GM23248 (cell line): Measurements from ENCODE around the gene CCDC66. TPM values are rescaled to one million over a fixed set of nuclear protein-coding genes. Genes with fewer than 3 reads are reported as not detected.

ENCODE experiments used
- DNase-seq: peaks from one replicate; pipeline ENCODE4 v3.0.0-alpha.2; 2015
- H2AFZ ChIP-seq: fragments of 200-600 bp; sonication (generic); 2 replicates; pipeline ENCODE4 v1.6.1; 2016; ENCODE audit warnings: antibody characterized with exemption
- H3F3A ChIP-seq: fragments of 200-600 bp; sonication (generic); 2 replicates; pipeline ENCODE4 v1.6.1; 2016; ENCODE audit warnings: mild to moderate bottlenecking, antibody characterized with exemption, mixed run types; ENCODE audit not compliant: insufficient read depth
- H3K27ac ChIP-seq: fragments of 200-600 bp; sonication (generic); 2 replicates; pipeline ENCODE4 v1.5.1; 2016; ENCODE audit warnings: mild to moderate bottlenecking
- H3K27me3 ChIP-seq: fragments of 200-600 bp; sonication (generic); replicated peaks from 2 replicates; pipeline ENCODE4 v1.6.1; 2016; ENCODE audit warnings: mild to moderate bottlenecking; ENCODE audit not compliant: insufficient read depth
- H3K36me3 ChIP-seq: fragments of 200-600 bp; sonication (generic); 2 replicates; pipeline ENCODE4 v1.6.1; 2016; ENCODE audit warnings: low read depth, mild to moderate bottlenecking
- H3K4me1 ChIP-seq: fragments of 200-600 bp; sonication (generic); 2 replicates; pipeline ENCODE4 v1.6.1; 2016; ENCODE audit warnings: mild to moderate bottlenecking; ENCODE audit not compliant: insufficient read depth
- H3K4me2 ChIP-seq: fragments of 200-600 bp; sonication (generic); one replicate; pipeline ENCODE4 v1.6.1; 2016; ENCODE audit warnings: mild to moderate bottlenecking; ENCODE audit not compliant: unreplicated experiment
- H3K4me3 ChIP-seq: fragments of 200-600 bp; sonication (generic); 2 replicates; pipeline ENCODE4 v1.5.1; 2016; ENCODE audit warnings: mild to moderate bottlenecking
- H3K79me2 ChIP-seq: fragments of 200-600 bp; sonication (generic); 2 replicates; pipeline ENCODE4 v1.6.1; 2016; ENCODE audit warnings: mild to moderate bottlenecking; ENCODE audit not compliant: insufficient read depth
- H3K9ac ChIP-seq: fragments of 200-600 bp; sonication (generic); 2 replicates; pipeline ENCODE4 v1.6.1; 2016; ENCODE audit warnings: mild to moderate bottlenecking
- H3K9me2 ChIP-seq: fragments of 200-600 bp; sonication (generic); 2 replicates; pipeline ENCODE4 v1.6.1; 2016; ENCODE audit warnings: mixed run types, mild to moderate bottlenecking, moderate library complexity; ENCODE audit not compliant: insufficient read depth
- H3K9me3 ChIP-seq: fragments of 200-600 bp; sonication (generic); one replicate; pipeline ENCODE4 v1.6.1; 2017; ENCODE audit warnings: low read depth
- H4K20me1 ChIP-seq: fragments of 200-600 bp; sonication (generic); 2 replicates; pipeline ENCODE4 v1.6.0; 2016; ENCODE audit not compliant: insufficient read depth
- EZH2 ChIP-seq: fragments of 200-600 bp; sonication (generic); IDR thresholded peaks from 2 replicates; pipeline ENCODE4 v1.6.1; 2018; ENCODE audit warnings: antibody characterized with exemption, mild to moderate bottlenecking; ENCODE audit not compliant: insufficient read depth, poor library complexity, severe bottlenecking
- EZH2phosphoT487 ChIP-seq: fragments of 200-600 bp; sonication (generic); IDR thresholded peaks from 2 replicates; pipeline ENCODE4 v1.6.1; 2018; ENCODE audit warnings: antibody characterized with exemption, moderate library complexity, mild to moderate bottlenecking, low read depth; ENCODE audit not compliant: insufficient read depth
- WGBS, 2 experiments: methylation state at CpG; one replicate each; pipeline ENCODE4 v1.1.6; 2015 to 2017; ENCODE audit warnings: low lambda C conversion rate in 2 of 2, low coverage in 1 of 2; ENCODE audit errors: missing lambda C conversion rate in 2 of 2; 5-methylcytosine and 5-hydroxymethylcytosine counted together
- in situ Hi-C: fragments of 300-500 bp; cut with MboI; formaldehyde crosslinking; loops from 2 replicates; pipeline ENCODE4 v1.15.0; 2020
- polyA plus RNA-seq: library from polyadenylated mRNA; unstranded; fragments of >200 nt; fragmentation: Nextera tagmentation; extraction: Ambion mirVana; gene quantifications from 2 replicates; pipeline ENCODE4 v1.2.1, GENCODE V29; 2016
- total RNA-seq: library from RNA; depleted of rRNA; stranded (reverse); fragments of >200 nt; shearing (Covaris generic); gene quantifications from 2 replicates; pipeline ENCODE4 v1.2.3, GENCODE V29; 2014

CCDC66 gene
- total and polyA plus RNA-seq, 2 experiments from 2014 or later: 8.2 to 12.0 TPM

DNA sequence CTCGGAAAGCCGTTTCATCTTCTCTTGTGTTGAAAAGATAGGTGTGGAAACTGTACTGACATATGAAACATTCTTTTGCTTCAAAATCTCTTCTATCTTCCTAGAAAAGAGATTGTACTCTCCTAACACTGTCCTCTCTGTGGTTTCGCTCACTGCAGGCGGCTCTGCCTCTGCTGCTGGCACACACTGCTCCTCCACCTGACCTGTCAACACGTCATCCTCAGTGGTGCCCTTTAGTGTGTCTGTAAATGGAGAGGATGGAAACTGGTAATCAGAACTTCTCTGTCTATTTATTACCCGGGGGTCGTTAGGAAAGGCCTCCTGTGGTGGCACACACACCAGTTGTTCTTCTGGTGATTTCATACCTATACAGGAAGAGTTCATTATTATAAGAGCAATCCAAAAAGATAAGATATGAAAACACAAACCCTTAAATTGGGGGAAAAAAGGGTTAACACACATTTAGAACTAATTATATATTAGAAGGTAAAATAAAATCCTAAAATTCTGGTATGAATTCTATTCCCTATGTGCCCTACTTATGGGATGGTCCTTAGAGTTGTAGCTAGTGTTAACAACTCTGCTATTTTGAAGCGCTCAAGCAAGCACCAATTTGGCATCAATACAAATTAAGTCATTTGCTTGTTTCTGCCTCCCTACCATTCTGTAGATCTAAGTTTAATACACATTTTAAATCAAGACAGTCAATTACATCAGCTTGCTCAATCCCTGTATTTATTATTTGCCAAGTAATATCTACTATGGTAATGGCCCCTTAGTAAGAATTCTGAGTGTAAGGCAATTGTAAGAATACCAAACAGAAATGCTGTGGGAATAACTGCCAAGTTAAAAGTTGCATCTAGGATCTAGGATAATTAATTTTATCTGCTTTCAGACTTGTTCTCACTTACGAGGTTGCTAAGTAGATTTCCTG lies 76.9 kb downstream of the CCDC66 start:
- 86 to 90% methylated on average over 9 of the region's 9 CpGs for WGBS, 2 experiments
- Histone ChIP-seq H3K4me1 (no peaks in the 10 kb centered on the region), H3F3A (no peaks in the 10 kb centered on the region), H2AFZ (no peak overlapping the region), H3K9ac (no peak overlapping the region), H3K4me2 (no peak overlapping the region), H3K27ac (no peak overlapping the region), H3K27me3 (no peaks in the 10 kb centered on the region), H4K20me1 (no peaks in the 10 kb centered on the region), H3K4me3 (no peak overlapping the region), H3K79me2 (no peaks in the 10 kb centered on the region), H3K36me3 (peaks cover 40% of the 10 kb centered on the region), H3K9me2 (no peaks in the 10 kb centered on the region), H3K9me3 (no peaks in the 10 kb centered on the region)
- in situ Hi-C loops: no loop called here
- no peak for TF ChIP-seq EZH2
- no peak for TF ChIP-seq EZH2phosphoT487
- DNase-seq: no peak

DNA sequence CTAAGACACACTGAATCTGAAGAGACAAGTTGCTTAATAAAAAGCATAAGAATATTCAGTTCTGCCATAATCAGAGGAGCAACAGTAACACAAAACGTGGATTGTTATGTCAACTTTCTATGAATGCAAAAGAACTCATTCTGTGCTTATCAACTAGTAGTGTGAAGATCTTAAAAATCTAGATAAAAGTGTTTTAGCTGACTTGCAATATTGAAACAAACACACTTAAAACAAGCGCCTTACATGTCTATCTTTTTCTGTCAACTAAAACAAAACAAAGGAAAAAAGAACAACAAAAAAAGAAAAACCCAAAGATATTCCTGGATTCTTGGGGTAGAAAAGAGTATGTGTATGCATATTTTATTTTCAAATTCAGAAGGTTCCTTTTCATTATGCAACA lies 88.4 kb downstream of the CCDC66 start:
- in situ Hi-C loops: no loop called here
- no peaks in the 10 kb centered on the region for H3K4me1 ChIP-seq
- H3K4me3 ChIP-seq: no peak overlapping the region
- H3K36me3 ChIP-seq: peaks cover 40% of the 10 kb centered on the region
- no peaks in the 10 kb centered on the region for H3K9me3 ChIP-seq
- H3K9me2 ChIP-seq: no peaks in the 10 kb centered on the region
- no peaks in the 10 kb centered on the region for H4K20me1 ChIP-seq
- no peaks in the 10 kb centered on the region for H3F3A ChIP-seq
- no peak for DNase-seq
- 97 to 98% methylated on average over 2 of the region's 2 CpGs for WGBS, 2 experiments
- H3K9ac ChIP-seq: no peak overlapping the region
- no peak overlapping the region for H3K4me2 ChIP-seq
- peaks cover 76% of the 10 kb centered on the region for H3K79me2 ChIP-seq
- no peaks in the 10 kb centered on the region for H3K27me3 ChIP-seq
- no peak for TF ChIP-seq EZH2phosphoT487
- TF ChIP-seq EZH2: no peak
- H2AFZ ChIP-seq: no peak overlapping the region
- H3K27ac ChIP-seq: no peak overlapping the region

DNA sequence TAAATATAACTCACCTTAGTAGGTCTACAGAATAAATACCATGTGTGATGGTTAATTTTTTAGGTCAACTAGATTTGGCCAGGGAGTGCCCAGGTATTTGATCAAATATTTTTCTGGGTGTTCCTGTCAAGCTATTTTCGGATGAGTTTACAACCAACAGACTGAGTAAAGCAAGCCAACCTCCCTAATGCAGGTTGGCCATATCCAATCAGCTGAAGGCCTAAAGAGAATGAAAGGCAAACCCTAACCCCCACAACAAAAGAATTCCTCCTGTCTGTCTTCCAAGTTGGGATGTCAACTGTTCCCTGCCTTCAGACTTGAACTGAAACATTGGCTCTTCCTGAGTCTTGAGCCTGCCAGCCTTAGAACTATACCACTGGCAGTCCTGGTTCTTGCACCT lies 97.5 kb downstream of the CCDC66 start:
- Histone ChIP-seq H3K4me1 (no peaks in the 10 kb centered on the region), H3F3A (peaks cover 8% of the 10 kb centered on the region; the same call in 1 of the 2 replicates), H3K4me2 (no peak overlapping the region), H3K9ac (no peak overlapping the region), H3K9me2 (no peaks in the 10 kb centered on the region), H3K4me3 (no peak overlapping the region), H4K20me1 (no peaks in the 10 kb centered on the region; the same call in 1 of the 2 replicates), H3K9me3 (no peaks in the 10 kb centered on the region), H2AFZ (no peak overlapping the region), H3K36me3 (peaks cover 41% of the 10 kb centered on the region; the same call in 1 of the 2 replicates), H3K79me2 (peaks cover 92% of the 10 kb centered on the region), H3K27ac (no peak overlapping the region), H3K27me3 (no peaks in the 10 kb centered on the region)
- DNase-seq: no peak
- 96 to 100% methylated on average over 1 of the region's 1 CpG for WGBS, 2 experiments
- TF ChIP-seq EZH2phosphoT487 (no peak), EZH2 (no peak)
- in situ Hi-C loops: no loop called here

DNA sequence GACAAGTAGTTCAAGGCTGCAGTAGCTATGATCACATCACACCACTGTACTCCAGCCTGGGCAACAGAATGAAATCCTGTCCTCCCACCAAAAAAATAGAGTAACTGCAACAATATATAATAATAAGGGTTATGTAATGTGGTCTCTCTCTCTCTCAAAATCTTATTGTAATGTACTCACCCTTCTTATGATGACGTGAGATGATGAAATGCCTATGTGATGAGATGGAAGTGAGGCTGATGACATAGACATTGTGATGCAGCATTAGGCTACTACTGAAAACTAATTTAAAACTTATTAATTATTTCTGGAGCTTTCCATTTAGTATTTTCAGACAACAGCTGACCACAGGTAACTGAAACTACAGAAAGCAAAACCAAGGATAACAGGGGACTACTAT lies 98.7 kb downstream of the CCDC66 start:
- Histone ChIP-seq H3K4me2 (no peak overlapping the region), H3K36me3 (peaks cover 45% of the 10 kb centered on the region), H3K9ac (no peak overlapping the region), H3K4me3 (no peak overlapping the region), H3K9me2 (no peaks in the 10 kb centered on the region), H3K9me3 (no peaks in the 10 kb centered on the region), H3K27ac (no peak overlapping the region), H4K20me1 (no peaks in the 10 kb centered on the region; the same call in 1 of the 2 replicates), H3K79me2 (peaks cover 92% of the 10 kb centered on the region), H3K4me1 (no peaks in the 10 kb centered on the region), H3K27me3 (no peaks in the 10 kb centered on the region), H2AFZ (no peak overlapping the region), H3F3A (peaks cover 8% of the 10 kb centered on the region; the same call in 1 of the 2 replicates)
- TF ChIP-seq EZH2phosphoT487 (no peak), EZH2 (no peak)
- WGBS, 2 experiments: 89 to 98% methylated on average over 1 of the region's 1 CpG
- in situ Hi-C loops: no loop called here
- DNase-seq: peak; percentile 12
